ENCODE data around the gene CAVIN3. TPM values are rescaled to one million over a fixed set of nuclear protein-coding genes. Genes with fewer than 3 reads are reported as not detected.

Gene CAVIN3
- total RNA-seq, 1 donor from 2014 or later = 56.0 TPM

- no peak for DNase-seq (ENCODE audit: low spot score)
These were observed 49.6 kb downstream of the CAVIN3 start for GRCh38 chr11:6270584-6271246.

- DNase-seq (ENCODE audit: low spot score) = no peak
These were observed 50.3 kb downstream of the CAVIN3 start for GRCh38 chr11:6269994-6270393.

Other genes with a start within 250 kb of the CAVIN3 start
- not detected for gene OR56B4, start 212.8 kb downstream of the CAVIN3 start, total RNA-seq
- not detected for gene OR52B2, start 150.2 kb downstream of the CAVIN3 start, total RNA-seq
- not detected for gene OR52W1, start 121.3 kb downstream of the CAVIN3 start, total RNA-seq
- not detected for gene C11orf42, start 114.9 kb downstream of the CAVIN3 start, total RNA-seq
- gene FHIP1B, start 85.9 kb downstream of the CAVIN3 start, total RNA-seq = 23.2 TPM
- not detected for gene CNGA4, start 81.4 kb downstream of the CAVIN3 start, total RNA-seq
- not detected for gene CCKBR, start 60.7 kb downstream of the CAVIN3 start, total RNA-seq
- gene SMPD1, start 70.0 kb upstream of the CAVIN3 start, total RNA-seq = 34.4 TPM
- gene APBB1, start 98.6 kb upstream of the CAVIN3 start, total RNA-seq = 31.3 TPM
- 1.1 TPM for gene HPX, start 120.5 kb upstream of the CAVIN3 start, total RNA-seq
- 20.5 TPM for gene TRIM3, start 153.4 kb upstream of the CAVIN3 start, total RNA-seq
- gene ARFIP2, start 160.8 kb upstream of the CAVIN3 start, total RNA-seq = 41.5 TPM
- gene TIMM10B, start 161.0 kb upstream of the CAVIN3 start, total RNA-seq = 35.9 TPM
- gene DNHD1, start 176.8 kb upstream of the CAVIN3 start, total RNA-seq = 13.7 TPM

Measured in mesenteric fat pad (tissue), 1 donor.